Ishikawa (cell line): ENCODE data around the gene RSPH3.
A peak's percentile ranks its signal among the peaks of the same experiment; 100 is the strongest.

Source experiments
- CEBPB ChIP-seq: IDR thresholded peaks from 2 replicates; pipeline ENCODE4 v1.6.1; 2012
- CREB1 ChIP-seq: IDR thresholded peaks from 2 replicates; pipeline ENCODE4 v1.6.1; 2012; ENCODE audit warnings: low read depth
- EGR1 ChIP-seq: IDR thresholded peaks from 2 replicates; pipeline ENCODE4 v1.6.1; 2012
- EP300 ChIP-seq: IDR thresholded peaks from 2 replicates; pipeline ENCODE4 v1.6.1; 2012; ENCODE audit warnings: borderline replicate concordance
- FOXM1 ChIP-seq: IDR thresholded peaks from 2 replicates; pipeline ENCODE4 v1.6.1; 2012; ENCODE audit warnings: low read depth, borderline replicate concordance
- MAX ChIP-seq: IDR thresholded peaks from 2 replicates; pipeline ENCODE4 v1.6.1; 2012
- NFIC ChIP-seq: IDR thresholded peaks from 2 replicates; pipeline ENCODE4 v1.6.1; 2012
- RAD21 ChIP-seq: IDR thresholded peaks from 2 replicates; pipeline ENCODE4 v1.6.1; 2012; ENCODE audit warnings: low read depth
- REST ChIP-seq: IDR thresholded peaks from 2 replicates; pipeline ENCODE4 v1.6.1; 2012; ENCODE audit warnings: low read depth, mild to moderate bottlenecking
- TAF1 ChIP-seq: IDR thresholded peaks from 2 replicates; pipeline ENCODE4 v1.6.1; 2012; ENCODE audit warnings: low read depth, mild to moderate bottlenecking
- TCF12 ChIP-seq: IDR thresholded peaks from 2 replicates; pipeline ENCODE4 v1.6.1; 2012; ENCODE audit warnings: low read depth
- TEAD4 ChIP-seq: IDR thresholded peaks from 2 replicates; pipeline ENCODE4 v1.6.1; 2012
- USF1 ChIP-seq: IDR thresholded peaks from 2 replicates; pipeline ENCODE4 v1.6.1; 2012
- YY1 ChIP-seq: IDR thresholded peaks from 2 replicates; pipeline ENCODE4 v1.6.1; 2012; ENCODE audit warnings: low read depth
- ZBTB7A ChIP-seq: IDR thresholded peaks from 2 replicates; pipeline ENCODE4 v1.6.1; 2012; ENCODE audit warnings: low read depth

Gene RSPH3

GRCh38 chr6:158991017-158991723, 8.8 kb downstream of the RSPH3 start:
- TF ChIP-seq REST (no peak), TAF1 (no peak), USF1 (no peak), TCF12 (no peak), TEAD4 (no peak), CEBPB (no peak), FOXM1 (no peak), EP300 (no peak), RAD21 (no peak), ZBTB7A (no peak), NFIC (no peak), YY1 (no peak), CREB1 (no peak), MAX (no peak), EGR1 (no peak)

GRCh38 chr6:158988477-158988876, 11.5 kb downstream of the RSPH3 start:
- TF ChIP-seq CREB1 = no peak

- no peak for TF ChIP-seq MAX
- TF ChIP-seq FOXM1 = no peak
- no peak for TF ChIP-seq TAF1
- TF ChIP-seq ZBTB7A = no peak
- no peak for TF ChIP-seq TEAD4
- TF ChIP-seq EP300 = no peak
These were observed 12.3 kb downstream of the RSPH3 start for GRCh38 chr6:158987657-158988056.

GRCh38 chr6:158978757-158979156, 21.2 kb downstream of the RSPH3 start:
- TF ChIP-seq TCF12 (no peak), RAD21 (no peak), MAX (no peak), FOXM1 (no peak), CEBPB (peak; percentile 73), USF1 (no peak), ZBTB7A (no peak), EP300 (no peak)

GRCh38 chr6:158977382-158977781, 22.6 kb downstream of the RSPH3 start:
- TF ChIP-seq FOXM1 (no peak), EGR1 (no peak), CREB1 (no peak), TAF1 (no peak), TCF12 (no peak), ZBTB7A (no peak), NFIC (no peak), USF1 (no peak), EP300 (no peak), CEBPB (no peak), YY1 (no peak), MAX (no peak), REST (no peak)
